A549 (cell line): ENCODE results near the gene ING2. TPM values are rescaled to one million over a fixed set of nuclear protein-coding genes. Genes with fewer than 3 reads are reported as not detected.

ENCODE experiments used
- ATAC-seq, 2 experiments: fragments of 200-7000 bp in 1 of 2; fragments of >200 bp in 1 of 2; cut with Nextera tagmentation in 1 of 2; cut with Tn5 transposase in 1 of 2; 3 replicates each; pipeline versions ENCODE4 v1.8.0 to v1.9.1; 2018 to 2020; ENCODE audit warnings: mild to moderate bottlenecking in 1 of 2, moderate library complexity in 1 of 2
- CTCF ChIA-PET: fragments of 300-600 bp; sonication (Branson Sonifier 250); formaldehyde crosslinking; extraction: SDS; loops from one replicate; lab custom pipeline; 2021; ENCODE audit warnings: antibody characterized with exemption, inconsistent platforms; lab: Yijun Ruan, JAX
- POLR2A ChIA-PET: fragments of 350-600 bp; formaldehyde crosslinking; extraction: SDS; loops from one replicate; lab custom pipeline; 2021; ENCODE audit warnings: antibody characterized with exemption, inconsistent platforms; lab: Yijun Ruan, JAX
- DNase-seq, 2 experiments: peaks; one replicate each; pipeline versions ENCODE4 v3.0.0 to v3.0.0-alpha.2; 2011 to 2016; ENCODE audit warnings: low read depth in 1 of 2, low spot score in 1 of 2
- FAIRE-seq: peaks from 2 replicates; lab custom pipeline; 2011; peaks lifted over from hg19 to GRCh38; lab: Jason Lieb, UNC
- H3K27ac ChIP-seq, 2 experiments: fragments of >200 bp; sonication (Bioruptor Twin); formaldehyde crosslinking; 3 replicates each; pipeline ENCODE4 v1.5.1; 2016 to 2017
- H3K4me1 ChIP-seq: fragments of >200 bp; sonication (Bioruptor Twin); formaldehyde crosslinking; 3 replicates; pipeline ENCODE4 v1.6.1; 2016
- H3K4me2 ChIP-seq: fragments of >200 bp; sonication (Bioruptor Twin); formaldehyde crosslinking; 3 replicates; pipeline ENCODE4 v1.6.1; 2016
- H3K4me3 ChIP-seq: fragments of >200 bp; sonication (Bioruptor Twin); formaldehyde crosslinking; 3 replicates; pipeline ENCODE4 v1.5.1; 2016
- H3K9me3 ChIP-seq: fragments of >200 bp; sonication (Bioruptor Twin); formaldehyde crosslinking; 3 replicates; pipeline ENCODE4 v1.6.1; 2016
- CHD4 ChIP-seq: fragments of 200-600 bp; sonication (generic); IDR thresholded peaks from 2 replicates; pipeline ENCODE4 v1.6.1; 2016; ENCODE audit warnings: antibody characterized with exemption, mild to moderate bottlenecking, borderline replicate concordance
- EHF ChIP-seq: fragments of 250-450 bp; sonication (Bioruptor Pico); IDR thresholded peaks from 2 replicates; pipeline ENCODE4 v1.5.0; 2020; ENCODE audit warnings: mild to moderate bottlenecking
- EP300 ChIP-seq, 2 experiments: fragments of >200 bp; sonication (Bioruptor Twin); formaldehyde crosslinking; IDR thresholded peaks; 2 replicates in 1 of 2; 3 replicates in 1 of 2; pipeline ENCODE4 v1.6.1; 2016 to 2017
- FOSB ChIP-seq: fragments of 250-450 bp; sonication (Bioruptor Pico); IDR thresholded peaks from 2 replicates; pipeline ENCODE4 v1.5.0; 2020; ENCODE audit warnings: mild to moderate bottlenecking, moderate library complexity
- FOSL2 ChIP-seq, 2 experiments: fragments of 450-650 bp in 1 of 2; fragments of >200 bp in 1 of 2; sonication (Bioruptor Twin) in 1 of 2; formaldehyde crosslinking; IDR thresholded peaks; 2 replicates each; pipeline versions ENCODE4 v1.5.0 to v1.6.1; 2016 to 2020; ENCODE audit warnings: mild to moderate bottlenecking in 1 of 2, moderate library complexity in 1 of 2
- FOXS1 ChIP-seq: fragments of 250-450 bp; sonication (Bioruptor Pico); IDR thresholded peaks from 2 replicates; pipeline ENCODE4 v1.5.0; 2020; ENCODE audit warnings: mild to moderate bottlenecking, moderate library complexity
- HEYL ChIP-seq: fragments of 250-450 bp; sonication (Bioruptor Pico); IDR thresholded peaks from 2 replicates; pipeline ENCODE4 v1.8.0; 2021; ENCODE audit warnings: mild to moderate bottlenecking, moderate library complexity
- HOXA7 ChIP-seq: fragments of 250-450 bp; sonication (Bioruptor Pico); IDR thresholded peaks from 2 replicates; pipeline ENCODE4 v1.5.0; 2020; ENCODE audit warnings: mild to moderate bottlenecking, moderate library complexity
- KDM5A ChIP-seq: fragments of 200-600 bp; sonication (generic); IDR thresholded peaks from 2 replicates; pipeline ENCODE4 v1.6.1; 2016; ENCODE audit warnings: antibody characterized with exemption, mild to moderate bottlenecking
- MAFK ChIP-seq: fragments of 450-650 bp; IDR thresholded peaks from 2 replicates; pipeline ENCODE4 v1.6.1; 2014; ENCODE audit not compliant: partially characterized antibody
- MAZ ChIP-seq: fragments of 150-350 bp; IDR thresholded peaks from 2 replicates; pipeline ENCODE4 v1.6.1; 2014; ENCODE audit warnings: antibody characterized with exemption, low read depth, low read length, borderline replicate concordance
- NFE2L2 ChIP-seq: fragments of 150-350 bp; conservative IDR thresholded peaks from 2 replicates; pipeline ENCODE4 v1.6.1; 2014; ENCODE audit warnings: low read length
- POLR2A ChIP-seq: IDR thresholded peaks from 2 replicates; pipeline ENCODE4 v1.6.1; 2012; ENCODE audit warnings: mild to moderate bottlenecking, low read length
- REST ChIP-seq: fragments of 200-600 bp; sonication (generic); IDR thresholded peaks from 2 replicates; pipeline ENCODE4 v1.6.1; 2016; ENCODE audit warnings: antibody characterized with exemption, mild to moderate bottlenecking, moderate library complexity
- RFX5 ChIP-seq: fragments of 450-650 bp; IDR thresholded peaks from 2 replicates; pipeline ENCODE4 v1.7.1; 2014; ENCODE audit warnings: antibody characterized with exemption, mild to moderate bottlenecking, moderate library complexity
- TFCP2L1 ChIP-seq: fragments of 250-450 bp; sonication (Bioruptor Pico); IDR thresholded peaks from 2 replicates; pipeline ENCODE4 v1.5.0; 2021; ENCODE audit warnings: mild to moderate bottlenecking
- USF2 ChIP-seq: fragments of 450-650 bp; IDR thresholded peaks from 2 replicates; pipeline ENCODE4 v1.6.1; 2014; ENCODE audit warnings: antibody characterized with exemption
- ZNF302 ChIP-seq: fragments of 250-450 bp; sonication (Bioruptor Pico); IDR thresholded peaks from 2 replicates; pipeline ENCODE4 v1.9.0; 2021; ENCODE audit warnings: inconsistent platforms, mild to moderate bottlenecking, moderate library complexity
- WGBS: methylation state at CpG from one replicate; pipeline ENCODE4 v1.1.6; 2017; ENCODE audit errors: missing lambda C conversion rate; 5-methylcytosine and 5-hydroxymethylcytosine counted together
- polyA plus RNA-seq, 4 experiments: library from polyadenylated mRNA; depleted of rRNA in 3 of 4; stranded (reverse); fragments of >200 nt; fragmentation: RNase III in 1 of 4; extraction: RNeasy Plus Mini Kit Qiagen cat#74134 plus additional on column Dnase treatment in 1 of 4; gene quantifications; 2 replicates in 3 of 4; 3 replicates in 1 of 4; pipeline ENCODE4 v1.2.3, GENCODE V29; 2011 to 2017
- TF ChIP-seq, protein P1 (sequence below): IDR thresholded peaks from 2 replicates; pipeline ENCODE4 v1.6.1; 2012

ING2 gene
- polyA plus RNA-seq, 2 of the 4 experiments (the other 2 are of a cell fraction) = 14.8 to 16.9 TPM

- Histone ChIP-seq H3K27ac (no peak overlapping the region), H3K9me3 (0 out of 3 replicates have a peak, but pooled peaks cover 5% of the 10 kb centered on the region), H3K4me2 (no peak overlapping the region), H3K4me1 (no peaks in the 10 kb centered on the region), H3K4me3 (no peak overlapping the region)
- ChIA-PET CTCF (no interaction called here), POLR2A (no interaction called here)
- WGBS = 72% methylated on average over 13 of the region's 13 CpGs
- no peak for TF ChIP-seq TFCP2L1 (CRISPR knock-in tag)
- no peak for TF ChIP-seq CHD4
- DNase-seq (no peak), FAIRE-seq (no peak), ATAC-seq (no peak)
These were observed 35.7 kb downstream of the ING2 start for GRCh38 chr4:183540410-183541009.

GRCh38 chr4:183541010-183541751 is 36.3 kb downstream of the ING2 start:
- Histone ChIP-seq H3K4me1 (no peaks in the 10 kb centered on the region), H3K4me2 (no peak overlapping the region), H3K9me3 (0 out of 3 replicates have a peak, but pooled peaks cover 5% of the 10 kb centered on the region), H3K27ac (no peak overlapping the region), H3K4me3 (no peak overlapping the region)
- no peak for TF ChIP-seq USF2
- no peak for TF ChIP-seq MAZ
- no peak for TF ChIP-seq MAFK
- TF ChIP-seq POLR2A = no peak
- TF ChIP-seq ZNF302 = no peak
- no peak for DNase-seq
- ATAC-seq = no peak
- CTCF ChIA-PET = no interaction called here
- FAIRE-seq = no peak
- POLR2A ChIA-PET = no interaction called here
- 63% methylated on average over 12 of the region's 13 CpGs for WGBS

DNA sequence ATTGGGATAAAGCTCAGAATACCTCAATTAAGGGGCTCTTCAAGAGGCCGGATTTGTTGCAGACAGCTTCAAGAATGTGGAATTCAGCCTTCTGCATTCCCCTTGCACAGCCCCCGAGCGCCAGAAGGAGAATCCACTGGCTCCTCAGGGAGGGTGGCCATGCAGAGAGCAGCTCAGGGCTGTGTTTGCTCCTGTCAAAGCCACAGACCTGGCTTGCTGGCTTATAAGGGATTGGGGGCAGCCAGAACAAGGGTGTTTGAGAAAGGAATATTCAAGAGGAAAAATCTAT is 36.8 kb downstream of the ING2 start:
- CTCF ChIA-PET = no interaction called here
- TF ChIP-seq USF2 = no peak
- TF ChIP-seq, all 56 proteins: peak for 0
- Histone ChIP-seq H3K4me2 (no peak overlapping the region), H3K9me3 (0 out of 3 replicates have a peak, but pooled peaks cover 5% of the 10 kb centered on the region), H3K4me3 (no peak overlapping the region), H3K4me1 (no peaks in the 10 kb centered on the region), H3K27ac (no peak overlapping the region)
- DNase-seq (no peak), ATAC-seq (peak in 1 of 2 experiments; percentile 35; a peak in 1 of 6 replicates), FAIRE-seq (no peak)
- POLR2A ChIA-PET = no interaction called here
- WGBS = 36% methylated on average over 3 of the region's 3 CpGs

- FAIRE-seq (no peak), ATAC-seq (no peak), DNase-seq (no peak)
- H3K4me2 ChIP-seq = no peak overlapping the region
- no peaks in the 10 kb centered on the region for H3K4me1 ChIP-seq
- WGBS = 61% methylated on average over 2 of the region's 2 CpGs
- no peak for TF ChIP-seq REST
- no peak for TF ChIP-seq HOXA7 (CRISPR knock-in tag)
- no peak for TF ChIP-seq NFE2L2
- TF ChIP-seq HEYL (CRISPR knock-in tag) = no peak
- no peak for TF ChIP-seq FOSL2 (IDR thresholded peaks at IDR 0.05)
- TF ChIP-seq FOSL2 (CRISPR knock-in tag; IDR thresholded peaks at IDR 0.05) = no peak
- TF ChIP-seq TFCP2L1 (CRISPR knock-in tag) = no peak
- TF ChIP-seq RFX5 = no peak
- no peak for TF ChIP-seq USF2
- TF ChIP-seq, protein P1, sequence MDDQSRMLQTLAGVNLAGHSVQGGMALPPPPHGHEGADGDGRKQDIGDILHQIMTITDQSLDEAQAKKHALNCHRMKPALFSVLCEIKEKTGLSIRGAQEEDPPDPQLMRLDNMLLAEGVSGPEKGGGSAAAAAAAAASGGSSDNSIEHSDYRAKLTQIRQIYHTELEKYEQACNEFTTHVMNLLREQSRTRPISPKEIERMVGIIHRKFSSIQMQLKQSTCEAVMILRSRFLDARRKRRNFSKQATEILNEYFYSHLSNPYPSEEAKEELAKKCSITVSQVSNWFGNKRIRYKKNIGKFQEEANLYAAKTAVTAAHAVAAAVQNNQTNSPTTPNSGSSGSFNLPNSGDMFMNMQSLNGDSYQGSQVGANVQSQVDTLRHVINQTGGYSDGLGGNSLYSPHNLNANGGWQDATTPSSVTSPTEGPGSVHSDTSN = no peak
- TF ChIP-seq EHF = no peak
- no peak for TF ChIP-seq KDM5A
- TF ChIP-seq ZNF302 = no peak
- TF ChIP-seq EP300 (IDR thresholded peaks at IDR 0.05) = no peak
- TF ChIP-seq FOXS1 = no peak
- no peak for TF ChIP-seq FOSB (CRISPR knock-in tag)
- CTCF ChIA-PET = no interaction called here
- no peak overlapping the region for H3K27ac ChIP-seq
- 0 out of 3 replicates have a peak, but pooled peaks cover 5% of the 10 kb centered on the region for H3K9me3 ChIP-seq
- POLR2A ChIA-PET = no interaction called here
- H3K4me3 ChIP-seq = no peak overlapping the region
These were observed 38.6 kb downstream of the ING2 start for GRCh38 chr4:183543435-183543834.
